CD14-positive monocyte (primary cell): ENCODE data around the gene ATP2A2. TPM values are rescaled to one million over a fixed set of nuclear protein-coding genes. Genes with fewer than 3 reads are reported as not detected.

Experiments used
- DNase-seq, 3 donors: peaks; one replicate each; pipeline ENCODE4 v3.0.0-alpha.2; 2011 to 2022
- H2AFZ ChIP-seq: 2 replicates; pipeline ENCODE4 v1.6.0; 2012; ENCODE audit warnings: mild to moderate bottlenecking, low read depth, low read length, inconsistent platforms; ENCODE audit not compliant: insufficient read depth, poor library complexity, severe bottlenecking
- H3K27ac ChIP-seq, 2 donors: 1 replicate in 1 of 2; 2 replicates in 1 of 2; pipeline ENCODE4 v1.5.1; 2012 to 2013; ENCODE audit warnings: low read length in 2 of 2, control low read depth in 1 of 2, inconsistent platforms in 1 of 2, low read depth in 1 of 2, mild to moderate bottlenecking in 1 of 2
- H3K27me3 ChIP-seq, 2 donors: one replicate each; pipeline versions ENCODE4 v1.6.0 to v1.6.1; 2011 to 2013; ENCODE audit warnings: low read length in 2 of 2; ENCODE audit not compliant: control insufficient read depth in 2 of 2, insufficient read depth in 2 of 2
- H3K36me3 ChIP-seq, 2 donors: replicated peaks in 1 of 2; 1 replicate in 1 of 2; 2 replicates in 1 of 2; pipeline versions ENCODE4 v1.5.1 to v1.6.1; 2012 to 2013; ENCODE audit warnings: low read length in 2 of 2, control low read depth in 1 of 2, inconsistent platforms in 1 of 2, mild to moderate bottlenecking in 1 of 2; ENCODE audit not compliant: insufficient read depth in 2 of 2, control insufficient read depth in 1 of 2
- H3K4me1 ChIP-seq, 2 donors: 1 replicate in 1 of 2; 2 replicates in 1 of 2; pipeline versions ENCODE4 v1.5.1 to v1.6.1; 2012 to 2013; ENCODE audit warnings: low read length in 2 of 2, control low read depth in 1 of 2, inconsistent platforms in 1 of 2, mild to moderate bottlenecking in 1 of 2, moderate library complexity in 1 of 2; ENCODE audit not compliant: insufficient read depth in 2 of 2, control insufficient read depth in 1 of 2
- H3K4me2 ChIP-seq: replicated peaks from 2 replicates; pipeline ENCODE3; 2012; ENCODE audit warnings: low read length, moderate library complexity, mild to moderate bottlenecking; ENCODE audit not compliant: poor library complexity, severe bottlenecking; ENCODE audit errors: extremely low read depth
- H3K4me3 ChIP-seq, 3 experiments: fragments of 200-600 bp in 1 of 3; sonication (generic) in 1 of 3; replicated peaks in 1 of 3; 1 replicate in 2 of 3; 2 replicates in 1 of 3; pipeline ENCODE4 v1.5.1; 2011 to 2013; ENCODE audit warnings: low read length in 3 of 3, mild to moderate bottlenecking in 3 of 3, control low read depth in 2 of 3, low read depth in 2 of 3, inconsistent platforms in 1 of 3, moderate library complexity in 1 of 3
- H3K79me2 ChIP-seq: 2 replicates; pipeline ENCODE4 v1.6.0; 2012; ENCODE audit warnings: mild to moderate bottlenecking, control low read depth, inconsistent platforms, low read length, moderate library complexity; ENCODE audit not compliant: insufficient read depth
- H3K9ac ChIP-seq: 2 replicates; pipeline ENCODE4 v1.6.0; 2017; ENCODE audit warnings: low read length, mild to moderate bottlenecking; ENCODE audit not compliant: insufficient read depth, poor library complexity, severe bottlenecking
- H3K9me3 ChIP-seq, 2 donors: replicated peaks in 1 of 2; 1 replicate in 1 of 2; 2 replicates in 1 of 2; pipeline versions ENCODE4 v1.5.1 to v1.6.1; 2012 to 2013; ENCODE audit warnings: low read length in 2 of 2, control low read depth in 1 of 2; ENCODE audit not compliant: control insufficient read depth in 1 of 2, insufficient read depth in 1 of 2
- H4K20me1 ChIP-seq: 2 replicates; pipeline ENCODE4 v1.6.0; 2012; ENCODE audit warnings: mild to moderate bottlenecking, low read length, control low read depth, moderate library complexity; ENCODE audit not compliant: insufficient read depth
- H3K27ac Mint-ChIP-seq, 7 donors: one replicate each; pipeline ENCODE4 v1.8.0; 2020; ENCODE audit warnings: mild to moderate bottlenecking in 7 of 7, mixed read lengths in 7 of 7, moderate library complexity in 6 of 7, inconsistent platforms in 2 of 7
- H3K27me3 Mint-ChIP-seq, 3 donors: one replicate each; pipeline ENCODE4 v1.8.0; 2021 to 2022; ENCODE audit warnings: low read depth in 3 of 3, mild to moderate bottlenecking in 3 of 3, mixed read lengths in 3 of 3, moderate library complexity in 3 of 3, inconsistent platforms in 1 of 3
- H3K36me3 Mint-ChIP-seq, 2 donors: one replicate each; pipeline ENCODE4 v1.8.0; 2020; ENCODE audit warnings: mixed read lengths in 2 of 2, inconsistent platforms in 1 of 2, mild to moderate bottlenecking in 1 of 2
- H3K4me1 Mint-ChIP-seq: one replicate; pipeline ENCODE4 v1.8.0; 2020; ENCODE audit warnings: mild to moderate bottlenecking, mixed read lengths
- H3K4me3 Mint-ChIP-seq, 2 donors: one replicate each; pipeline ENCODE4 v1.8.0; 2020; ENCODE audit warnings: mild to moderate bottlenecking in 2 of 2, mixed read lengths in 2 of 2, moderate library complexity in 1 of 2
- H3K9me3 Mint-ChIP-seq, 7 donors: one replicate each; pipeline ENCODE4 v1.8.0; 2020 to 2022; ENCODE audit warnings: mixed read lengths in 7 of 7, mild to moderate bottlenecking in 6 of 7, moderate library complexity in 6 of 7, inconsistent platforms in 2 of 7
- intact Hi-C, 2 donors: fragments of 100-400 bp; cut with micrococcal nuclease; formaldehyde crosslinking; loops; one replicate each; pipeline versions ENCODE4 v1.15.0 to v1.15.1; 2023
- polyA plus RNA-seq, 3 donors: library from polyadenylated mRNA; depleted of rRNA in 1 of 3; unstranded in 2 of 3; stranded (reverse) in 1 of 3; fragments of 300-500 nt in 2 of 3; fragments of >200 nt in 1 of 3; fragmentation: Illumina TruSeq in 2 of 3; gene quantifications; 1 replicate in 2 of 3; 2 replicates in 1 of 3; pipeline ENCODE4 v1.2.3, GENCODE V29; 2012 to 2021
- TF ChIP-seq, protein P1 (sequence below): fragments of 200-600 bp; IDR thresholded peaks from one replicate; pipeline ENCODE4 v1.8.0; 2022; ENCODE audit warnings: antibody characterized with exemption, mild to moderate bottlenecking

Gene ATP2A2
- polyA plus RNA-seq, 3 donors = 4.5 to 83.1 (median 6.9) TPM

DNA sequence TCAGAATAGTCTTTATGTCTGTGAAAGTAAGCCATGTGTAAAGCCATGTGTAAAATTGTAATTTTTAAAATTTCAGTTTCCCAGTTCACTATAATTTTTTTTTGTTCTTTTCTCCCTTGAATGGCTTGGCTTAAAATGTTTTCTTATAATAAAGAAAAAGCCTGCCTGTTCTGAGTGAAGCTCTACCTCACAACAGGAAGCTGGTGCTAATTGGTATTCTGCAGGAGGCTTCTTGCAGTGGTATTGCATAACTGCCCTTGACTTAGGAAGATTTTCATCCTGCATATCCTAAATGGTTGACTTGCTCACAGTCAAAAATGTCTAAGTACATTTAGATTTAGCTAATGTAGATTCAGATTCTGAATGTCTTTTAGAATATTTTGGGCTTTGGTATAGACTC is 49.5 kb downstream of the ATP2A2 start:
- peaks cover 7 to 10% of the 10 kb centered on the region in 2 donors for H3K4me1 ChIP-seq
- H3K4me3 ChIP-seq = no peak overlapping the region
- Mint-ChIP-seq H3K4me3 (no peak overlapping the region), H3K4me1 (peaks cover 12% of the 10 kb centered on the region), H3K27me3 (no peaks in the 10 kb centered on the region), H3K27ac (peak overlapping the region; percentile 6 to 78 (median 52)), H3K36me3 (peaks cover 75 to 86% of the 10 kb centered on the region in 2 donors), H3K9me3 (no peaks in the 10 kb centered on the region)
- intact Hi-C loops = loop anchor here in 1 of 2 donors (2.0 kb wide), 1 partner anchor 230 kb away; no protein-coding TSS in a partner anchor
- no peak overlapping the region for H3K9ac ChIP-seq
- H4K20me1 ChIP-seq = peaks cover 94% of the 10 kb centered on the region
- H3K4me2 ChIP-seq = no peak overlapping the region
- no peaks in the 10 kb centered on the region for H3K9me3 ChIP-seq
- TF ChIP-seq, protein P1, sequence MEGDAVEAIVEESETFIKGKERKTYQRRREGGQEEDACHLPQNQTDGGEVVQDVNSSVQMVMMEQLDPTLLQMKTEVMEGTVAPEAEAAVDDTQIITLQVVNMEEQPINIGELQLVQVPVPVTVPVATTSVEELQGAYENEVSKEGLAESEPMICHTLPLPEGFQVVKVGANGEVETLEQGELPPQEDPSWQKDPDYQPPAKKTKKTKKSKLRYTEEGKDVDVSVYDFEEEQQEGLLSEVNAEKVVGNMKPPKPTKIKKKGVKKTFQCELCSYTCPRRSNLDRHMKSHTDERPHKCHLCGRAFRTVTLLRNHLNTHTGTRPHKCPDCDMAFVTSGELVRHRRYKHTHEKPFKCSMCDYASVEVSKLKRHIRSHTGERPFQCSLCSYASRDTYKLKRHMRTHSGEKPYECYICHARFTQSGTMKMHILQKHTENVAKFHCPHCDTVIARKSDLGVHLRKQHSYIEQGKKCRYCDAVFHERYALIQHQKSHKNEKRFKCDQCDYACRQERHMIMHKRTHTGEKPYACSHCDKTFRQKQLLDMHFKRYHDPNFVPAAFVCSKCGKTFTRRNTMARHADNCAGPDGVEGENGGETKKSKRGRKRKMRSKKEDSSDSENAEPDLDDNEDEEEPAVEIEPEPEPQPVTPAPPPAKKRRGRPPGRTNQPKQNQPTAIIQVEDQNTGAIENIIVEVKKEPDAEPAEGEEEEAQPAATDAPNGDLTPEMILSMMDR = no peak
- H3K27ac ChIP-seq = peak overlapping the region in 1 of 2 donors; percentile 33
- peaks cover 80% of the 10 kb centered on the region for H3K79me2 ChIP-seq
- peak in 2 of 3 donors; percentile 31 to 34 for DNase-seq
- H3K27me3 ChIP-seq = no peaks in the 10 kb centered on the region
- peaks cover 77 to 88% of the 10 kb centered on the region in 2 donors for H3K36me3 ChIP-seq
- no peak overlapping the region for H2AFZ ChIP-seq

DNA sequence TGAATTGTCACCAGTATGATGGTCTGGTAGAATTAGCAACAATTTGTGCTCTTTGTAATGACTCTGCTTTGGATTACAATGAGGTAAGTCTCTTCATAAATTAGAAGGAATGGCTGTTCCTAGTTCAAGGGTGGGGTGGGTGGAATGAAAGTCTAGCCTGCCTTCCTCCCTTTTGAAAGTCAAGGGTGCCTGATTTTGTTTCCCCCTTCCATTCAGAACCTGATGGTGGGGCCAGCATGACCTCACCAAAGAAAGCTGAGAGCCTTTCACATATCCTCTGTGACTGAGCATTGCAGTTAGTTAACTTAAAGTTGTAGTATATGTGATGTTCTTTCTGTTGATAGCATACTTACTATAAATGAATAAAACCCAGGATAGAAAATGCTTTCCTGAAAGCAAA is 52.2 kb downstream of the ATP2A2 start:
- H3K27ac Mint-ChIP-seq = peak overlapping the region in 2 of 7 donors; percentile 14 to 15
- intact Hi-C loops = no loop called here

More for the DNA sequence above, 52.2 kb downstream of the ATP2A2 start:
- peaks cover 78 to 88% of the 10 kb centered on the region in 2 donors for H3K36me3 ChIP-seq
- Mint-ChIP-seq H3K27me3 (no peaks in the 10 kb centered on the region), H3K4me3 (no peak overlapping the region), H3K36me3 (peaks cover 77 to 88% of the 10 kb centered on the region in 2 donors), H3K9me3 (no peaks in the 10 kb centered on the region), H3K4me1 (peaks cover 12% of the 10 kb centered on the region)
- peaks cover 7 to 10% of the 10 kb centered on the region in 2 donors for H3K4me1 ChIP-seq
- H3K9ac ChIP-seq = no peak overlapping the region
- H2AFZ ChIP-seq = no peak overlapping the region
- no peak for DNase-seq
- H3K27ac ChIP-seq = no peak overlapping the region
- H3K4me2 ChIP-seq = no peak overlapping the region
- H3K27me3 ChIP-seq = no peaks in the 10 kb centered on the region
- peaks cover 59% of the 10 kb centered on the region for H3K79me2 ChIP-seq
- H4K20me1 ChIP-seq = peaks cover 94% of the 10 kb centered on the region
- TF ChIP-seq, protein P1 = no peak
- H3K9me3 ChIP-seq = no peaks in the 10 kb centered on the region
- no peak overlapping the region for H3K4me3 ChIP-seq
